WI38 (cell line): ENCODE measurements around the gene PGP.

Experiments
- H3K4me3 ChIP-seq: 2 replicates; pipeline ENCODE4 v1.5.1; 2011; ENCODE audit warnings: low read depth, mild to moderate bottlenecking, control low read depth, low read length
- TF ChIP-seq, protein P1 (sequence below): IDR thresholded peaks from 2 replicates; pipeline ENCODE4 v1.5.1; 2012; ENCODE audit warnings: low read depth, mild to moderate bottlenecking, control low read depth, low read length

PGP gene

DNA sequence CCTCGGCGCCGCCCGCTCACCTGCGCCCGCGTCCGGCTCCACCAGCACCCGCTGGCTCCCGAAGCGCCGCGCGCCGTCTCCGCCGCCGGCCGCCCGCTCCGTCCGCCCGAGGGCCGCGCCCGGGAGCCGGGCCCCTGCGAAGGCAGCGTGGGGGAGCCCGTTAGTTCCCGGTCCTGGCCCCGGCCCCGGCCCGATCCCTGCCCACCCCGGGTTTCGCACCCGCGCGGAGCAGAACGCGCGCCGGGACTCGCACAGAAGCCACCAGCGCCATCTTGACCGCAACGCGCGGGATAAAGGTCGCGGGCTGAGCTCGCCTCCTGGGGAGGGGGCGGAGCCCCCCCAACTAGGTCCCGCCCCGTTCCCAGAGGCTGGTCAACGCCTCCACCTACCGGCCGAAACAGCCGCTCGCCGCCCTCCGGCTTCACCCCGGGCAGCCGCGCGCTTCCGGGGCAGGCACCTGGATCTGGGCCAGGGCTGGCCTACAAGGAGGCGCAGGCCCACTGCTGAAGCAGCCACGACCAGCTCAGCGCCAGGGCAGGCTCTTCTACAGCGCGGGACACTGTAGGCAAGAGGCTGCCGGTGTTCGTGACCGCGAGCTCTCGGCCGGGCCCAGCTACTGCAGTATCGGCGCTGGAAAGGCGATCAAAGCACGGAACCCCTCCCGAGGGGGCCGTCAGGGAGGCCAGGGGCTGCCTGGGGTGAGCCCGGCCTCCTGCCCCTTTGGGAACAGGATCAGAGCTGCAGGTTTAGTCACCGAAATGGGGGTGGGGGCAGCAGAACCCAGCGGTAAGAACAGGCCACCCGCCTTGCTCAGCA lies 36.9 kb upstream of the PGP start, which contains the start of gene ECI1:
Gene ECI1, minus strand, starts transcription at position 292 of the 816 bp plus-strand sequence. Its CDS starts 21 bp downstream, at position 271.
- TF ChIP-seq, protein P1, sequence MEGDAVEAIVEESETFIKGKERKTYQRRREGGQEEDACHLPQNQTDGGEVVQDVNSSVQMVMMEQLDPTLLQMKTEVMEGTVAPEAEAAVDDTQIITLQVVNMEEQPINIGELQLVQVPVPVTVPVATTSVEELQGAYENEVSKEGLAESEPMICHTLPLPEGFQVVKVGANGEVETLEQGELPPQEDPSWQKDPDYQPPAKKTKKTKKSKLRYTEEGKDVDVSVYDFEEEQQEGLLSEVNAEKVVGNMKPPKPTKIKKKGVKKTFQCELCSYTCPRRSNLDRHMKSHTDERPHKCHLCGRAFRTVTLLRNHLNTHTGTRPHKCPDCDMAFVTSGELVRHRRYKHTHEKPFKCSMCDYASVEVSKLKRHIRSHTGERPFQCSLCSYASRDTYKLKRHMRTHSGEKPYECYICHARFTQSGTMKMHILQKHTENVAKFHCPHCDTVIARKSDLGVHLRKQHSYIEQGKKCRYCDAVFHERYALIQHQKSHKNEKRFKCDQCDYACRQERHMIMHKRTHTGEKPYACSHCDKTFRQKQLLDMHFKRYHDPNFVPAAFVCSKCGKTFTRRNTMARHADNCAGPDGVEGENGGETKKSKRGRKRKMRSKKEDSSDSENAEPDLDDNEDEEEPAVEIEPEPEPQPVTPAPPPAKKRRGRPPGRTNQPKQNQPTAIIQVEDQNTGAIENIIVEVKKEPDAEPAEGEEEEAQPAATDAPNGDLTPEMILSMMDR: peak; percentile 50
- peak within 1 kb of the TSS; percentile 68 for H3K4me3 ChIP-seq

DNA sequence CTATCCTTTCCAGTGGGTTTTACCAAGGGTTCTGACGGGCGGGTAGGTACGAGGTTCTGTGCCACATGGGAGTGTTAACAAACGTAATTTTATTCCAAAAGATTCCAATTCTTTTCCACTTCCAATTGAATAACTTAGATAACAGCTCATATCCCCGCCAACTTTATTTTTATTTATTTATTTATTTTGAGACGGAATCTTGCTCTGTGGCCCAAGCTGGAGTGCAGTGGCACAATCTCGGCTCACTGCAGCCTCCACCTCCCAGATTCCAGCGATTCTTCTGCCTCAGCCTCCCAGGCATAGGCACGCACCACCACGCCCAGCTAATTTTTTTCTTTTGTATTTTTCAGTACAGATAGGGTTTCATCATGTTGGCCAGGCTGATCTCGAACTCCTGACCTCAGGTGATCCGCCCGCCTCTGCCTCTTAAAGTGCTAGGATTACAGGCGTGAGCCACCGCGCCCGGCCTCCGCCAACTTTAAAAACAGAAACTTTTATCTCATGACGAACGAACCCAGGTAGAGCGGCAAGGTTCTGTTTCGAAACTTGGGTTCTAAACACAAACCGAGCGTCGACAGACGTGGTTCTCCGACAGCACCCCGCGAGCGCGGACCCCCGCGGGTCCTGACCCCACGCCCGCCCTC lies 36.1 kb upstream of the PGP start:
- H3K4me3 ChIP-seq: peak overlapping the region; percentile 68

DNA sequence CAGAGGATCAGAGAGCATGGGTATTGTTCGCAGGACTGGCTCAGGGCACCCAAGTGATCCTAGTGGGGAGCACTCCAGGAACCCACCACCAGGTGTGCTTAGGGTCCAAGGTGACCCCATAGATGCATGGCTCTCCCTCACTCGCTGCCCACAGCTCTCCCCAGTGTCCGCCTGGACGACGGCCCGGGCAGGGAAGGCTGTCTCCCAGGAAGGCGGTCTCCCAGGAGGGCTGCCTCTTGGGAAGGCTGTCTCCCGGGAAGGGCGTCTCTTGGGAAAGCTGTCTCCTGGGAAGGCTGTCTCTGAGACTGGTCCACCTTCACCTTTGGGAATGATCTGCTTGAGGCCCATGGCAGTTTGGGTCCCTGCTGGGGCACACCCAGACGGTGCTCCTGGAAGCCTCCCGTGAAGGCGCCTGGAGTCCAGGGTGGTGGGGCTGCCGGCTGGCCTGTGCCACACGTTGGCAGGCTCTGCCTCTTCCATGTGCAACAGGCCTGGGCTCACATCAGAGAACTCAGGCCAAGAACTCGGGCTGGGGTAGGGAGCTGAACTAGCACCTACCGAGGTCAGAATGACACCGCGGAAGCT lies 31.8 kb upstream of the PGP start:
- TF ChIP-seq, protein P1: no peak
- H3K4me3 ChIP-seq: no peak overlapping the region

More for the DNA sequence above, 36.1 kb upstream of the PGP start:
- TF ChIP-seq, protein P1: no peak

DNA sequence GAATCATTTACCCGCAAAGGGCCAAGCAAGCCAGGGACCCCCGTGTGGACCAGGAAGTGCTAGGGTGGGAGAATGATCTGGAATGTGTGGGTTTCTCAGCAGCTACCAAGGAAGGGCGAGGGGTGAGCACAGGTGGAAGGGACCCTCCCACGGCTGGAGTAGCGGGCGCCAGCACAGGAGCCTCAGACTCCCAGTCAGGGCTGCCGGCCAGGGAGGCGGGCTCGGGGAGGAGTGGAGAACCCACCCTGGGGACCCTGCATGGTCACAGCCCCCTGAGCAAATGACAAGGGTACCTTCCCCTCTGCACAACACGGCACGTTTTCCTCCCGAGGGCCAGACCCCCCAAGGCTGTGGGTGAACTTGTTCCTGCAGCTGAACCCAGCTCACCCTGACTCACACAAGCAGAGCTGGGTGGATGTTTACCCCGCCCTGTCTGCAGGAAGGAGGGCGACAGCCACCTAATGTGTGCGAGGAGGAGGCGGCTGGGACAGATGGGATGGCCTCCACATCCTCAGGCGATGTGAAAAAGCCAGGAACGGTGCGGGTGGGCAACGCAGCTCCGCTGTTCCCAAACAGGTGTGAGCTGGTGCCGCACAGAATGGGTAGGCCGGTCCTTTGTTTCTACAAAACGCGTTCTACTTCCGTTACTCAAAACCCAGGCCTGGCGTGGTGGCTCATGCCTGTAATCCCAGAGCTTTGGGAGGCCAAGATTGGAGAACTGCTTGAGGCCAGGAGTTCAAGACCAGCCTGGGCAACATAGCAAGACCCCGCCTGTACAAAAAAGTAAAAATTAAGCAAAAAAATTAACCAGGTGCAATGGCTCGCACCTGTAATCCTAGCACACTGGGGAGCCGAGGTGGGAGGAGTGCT lies 30.5 kb upstream of the PGP start:
- no peak overlapping the region for H3K4me3 ChIP-seq
- TF ChIP-seq, protein P1: no peak

GRCh38 chr16:2244301-2244700 lies 29.7 kb upstream of the PGP start:
- H3K4me3 ChIP-seq: no peak overlapping the region

DNA sequence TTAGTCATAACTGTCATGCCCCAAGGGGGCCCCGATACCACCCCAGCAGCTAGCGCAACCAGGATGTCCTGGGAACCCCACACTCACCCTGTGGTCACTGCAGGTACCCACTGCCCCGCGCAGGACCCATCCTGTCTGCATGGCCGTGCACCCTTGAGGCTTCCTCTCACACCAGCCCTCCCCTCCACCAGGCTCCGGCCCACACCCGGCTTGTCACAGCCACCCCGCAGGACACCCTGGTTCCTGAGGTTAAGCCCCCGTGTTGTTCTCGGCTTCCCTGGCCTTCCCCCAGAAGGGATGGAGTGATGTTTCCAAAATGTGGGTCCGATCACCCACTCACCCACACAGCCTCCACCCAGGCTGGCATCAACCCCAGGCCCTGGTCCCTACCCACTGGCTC lies 29.1 kb upstream of the PGP start:
- TF ChIP-seq, protein P1: no peak
- H3K4me3 ChIP-seq: no peak overlapping the region

More at GRCh38 chr16:2244301-2244700, 29.7 kb upstream of the PGP start:
- TF ChIP-seq, protein P1: no peak
